ACC112 (cell line): ENCODE results near the gene HTR6.

Experiments
- H2AFZ ChIP-seq: fragments of 200-600 bp; sonication (generic); one replicate; pipeline ENCODE4 v1.6.0; 2017; ENCODE audit warnings: antibody characterized with exemption, low read length; ENCODE audit not compliant: unreplicated experiment
- H3K27ac ChIP-seq: fragments of 200-600 bp; sonication (generic); 2 replicates; pipeline ENCODE4 v1.5.1; 2014; ENCODE audit warnings: low read depth, mild to moderate bottlenecking, antibody characterized with exemption, low read length, moderate library complexity
- H3K27me3 ChIP-seq: fragments of 200-600 bp; sonication (generic); 2 replicates; pipeline ENCODE4 v1.6.1; 2014; ENCODE audit warnings: mild to moderate bottlenecking, antibody characterized with exemption, low read length, moderate library complexity, mixed read lengths; ENCODE audit not compliant: insufficient read depth
- H3K36me3 ChIP-seq: fragments of 200-600 bp; sonication (generic); 2 replicates; pipeline ENCODE4 v1.6.1; 2016; ENCODE audit warnings: mild to moderate bottlenecking, antibody characterized with exemption, low read length, moderate library complexity, mixed read lengths; ENCODE audit not compliant: insufficient read depth
- H3K4me1 ChIP-seq: fragments of 200-600 bp; sonication (generic); one replicate; pipeline ENCODE4 v1.6.1; 2016; ENCODE audit warnings: low read length, mixed read lengths; ENCODE audit not compliant: insufficient read depth, unreplicated experiment, control insufficient read depth
- H3K4me3 ChIP-seq: fragments of 200-600 bp; sonication (generic); 2 replicates; pipeline ENCODE4 v1.5.1; 2014; ENCODE audit warnings: mild to moderate bottlenecking, low read depth, low read length
- H3K79me2 ChIP-seq: fragments of 200-600 bp; sonication (generic); one replicate; pipeline ENCODE4 v1.6.0; 2016; ENCODE audit warnings: low read length; ENCODE audit not compliant: control insufficient read depth, unreplicated experiment, insufficient read depth

Gene HTR6

DNA sequence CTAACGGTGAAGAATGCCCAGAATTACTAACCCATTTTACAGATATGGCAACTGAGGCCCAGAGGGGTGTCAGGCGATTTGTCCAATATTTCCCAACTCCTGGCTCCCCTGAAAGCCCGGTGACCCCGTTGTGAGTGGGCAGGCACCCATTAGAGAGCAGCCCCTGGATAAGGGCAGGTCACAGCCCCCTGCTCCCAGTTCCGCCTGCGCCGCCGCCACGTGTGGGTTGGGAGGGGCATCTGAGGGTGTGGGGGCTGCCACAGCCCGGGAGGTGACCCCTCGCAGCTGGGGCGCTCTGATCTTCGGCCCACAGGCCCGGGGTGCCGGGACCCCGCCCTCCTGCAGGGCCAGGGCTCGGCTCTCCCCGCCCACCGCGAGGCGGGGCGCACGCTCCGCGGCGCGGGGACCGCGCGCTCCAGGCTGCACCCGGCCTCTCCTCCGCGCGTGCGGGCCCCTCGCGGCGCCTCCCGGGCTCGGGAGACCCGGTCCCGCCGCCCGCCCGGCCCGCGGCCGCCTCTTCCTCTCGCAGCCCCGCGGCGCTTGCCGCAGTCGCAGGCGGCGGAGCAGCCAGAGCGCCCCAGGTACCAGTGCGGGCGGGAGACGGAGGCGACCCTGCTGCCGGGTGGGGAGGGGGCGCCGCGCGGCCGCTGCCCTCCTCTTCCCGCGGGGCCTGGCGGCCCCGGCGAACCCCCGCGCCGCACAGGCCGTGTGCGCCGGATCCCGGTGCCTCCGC lies at the start of gene HTR6:
TSS of gene HTR6 (plus strand) at position 423 of the 733 bp plus-strand sequence. CDS start 879 bp downstream, outside the sequence.
- no peaks in the 10 kb centered on the region for H3K79me2 ChIP-seq
- peak within 1 kb of the TSS; percentile 52 for H2AFZ ChIP-seq
- no peaks in the 10 kb centered on the region for H3K36me3 ChIP-seq
- H3K4me1 ChIP-seq: no peaks in the 10 kb centered on the region
- peak within 1 kb of the TSS; percentile 48 for H3K4me3 ChIP-seq
- peaks cover 61% of the 10 kb centered on the region for H3K27me3 ChIP-seq
- no peak within 1 kb of the TSS for H3K27ac ChIP-seq

GRCh38 chr1:19615438-19615837 lies 49.2 kb upstream of the HTR6 start:
- peaks cover 67% of the 10 kb centered on the region for H3K79me2 ChIP-seq
- H3K27ac ChIP-seq: no peak overlapping the region
- H3K36me3 ChIP-seq: peaks cover 10% of the 10 kb centered on the region

DNA sequence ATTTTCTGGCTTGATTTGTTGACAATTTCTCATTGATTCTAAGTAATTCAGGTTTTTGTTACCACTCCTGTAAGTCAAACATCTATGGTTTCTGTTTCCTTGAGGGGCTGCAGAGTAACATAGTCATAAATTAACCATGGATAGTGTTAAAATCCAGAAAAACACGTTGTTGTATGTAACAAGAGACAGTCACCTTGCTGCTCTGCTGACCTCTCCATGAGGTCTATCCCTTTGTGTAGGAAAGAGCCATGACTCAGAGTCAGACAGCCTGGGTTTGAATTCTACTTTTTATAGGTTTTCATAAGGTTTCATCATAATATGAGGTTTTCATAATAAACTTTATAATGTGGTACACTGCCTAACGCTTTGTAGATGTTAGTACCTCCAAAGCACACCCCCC lies 48.2 kb upstream of the HTR6 start:
- H3K36me3 ChIP-seq: peaks cover 10% of the 10 kb centered on the region
- H3K79me2 ChIP-seq: peaks cover 64% of the 10 kb centered on the region
- peaks cover 39% of the 10 kb centered on the region for H3K4me1 ChIP-seq
- H3K27me3 ChIP-seq: no peaks in the 10 kb centered on the region
- no peak overlapping the region for H3K4me3 ChIP-seq
- peak overlapping the region; percentile 19 for H3K27ac ChIP-seq
- H2AFZ ChIP-seq: no peak overlapping the region

More at GRCh38 chr1:19615438-19615837, 49.2 kb upstream of the HTR6 start:
- no peaks in the 10 kb centered on the region for H3K27me3 ChIP-seq
- peaks cover 31% of the 10 kb centered on the region for H3K4me1 ChIP-seq
- H2AFZ ChIP-seq: no peak overlapping the region
- H3K4me3 ChIP-seq: no peak overlapping the region

GRCh38 chr1:19617376-19617775 lies 47.3 kb upstream of the HTR6 start:
- Histone ChIP-seq H3K4me1 (peaks cover 48% of the 10 kb centered on the region), H3K27ac (peak overlapping the region; percentile 12; the same call in 1 of the 2 replicates), H3K4me3 (no peak overlapping the region)

GRCh38 chr1:19618428-19618827 lies 46.2 kb upstream of the HTR6 start:
- Histone ChIP-seq H3K27ac (no peak overlapping the region), H3K36me3 (peaks cover 13% of the 10 kb centered on the region), H3K27me3 (no peaks in the 10 kb centered on the region), H3K4me1 (peaks cover 57% of the 10 kb centered on the region), H2AFZ (no peak overlapping the region), H3K79me2 (peaks cover 61% of the 10 kb centered on the region), H3K4me3 (no peak overlapping the region)

More at GRCh38 chr1:19617376-19617775, 47.3 kb upstream of the HTR6 start:
- H3K36me3 ChIP-seq: peaks cover 10% of the 10 kb centered on the region
- no peaks in the 10 kb centered on the region for H3K27me3 ChIP-seq
- H3K79me2 ChIP-seq: peaks cover 65% of the 10 kb centered on the region
- H2AFZ ChIP-seq: no peak overlapping the region

DNA sequence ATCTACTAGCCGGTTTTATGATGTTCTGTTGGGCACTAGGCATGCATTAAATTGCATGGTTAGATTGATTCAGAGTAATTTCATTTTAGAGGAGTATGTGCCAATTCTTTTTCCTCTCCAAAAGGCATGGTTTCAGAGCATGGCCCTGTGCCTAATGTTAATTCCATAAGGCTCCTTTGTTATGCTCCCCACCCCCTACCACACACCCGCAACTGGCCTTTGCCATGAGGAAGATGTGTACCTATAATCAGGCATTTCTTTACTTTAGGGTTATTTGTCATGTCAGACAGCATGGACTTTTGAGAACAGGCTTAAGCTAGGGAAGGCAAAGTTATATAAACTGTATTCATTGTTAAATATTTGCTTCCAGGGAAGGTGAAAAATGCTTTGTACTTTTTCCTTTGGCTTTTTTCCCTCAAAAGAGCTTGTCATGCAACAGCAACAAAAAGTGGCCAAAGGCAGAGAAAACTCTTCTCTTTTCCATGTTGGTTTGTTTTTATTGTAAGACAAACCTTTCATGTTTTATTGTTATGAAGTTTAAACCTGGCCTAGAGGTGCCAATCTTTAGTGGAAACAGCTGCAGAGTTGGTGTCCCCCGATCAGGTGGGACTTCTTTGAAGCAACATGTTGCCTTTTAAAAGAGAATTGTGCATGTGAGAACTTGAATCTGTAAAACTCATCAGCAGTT lies 44.8 kb upstream of the HTR6 start:
- Histone ChIP-seq H3K36me3 (peaks cover 24% of the 10 kb centered on the region), H3K4me1 (peaks cover 60% of the 10 kb centered on the region), H3K27me3 (no peaks in the 10 kb centered on the region), H3K27ac (peak overlapping the region; percentile 70; the same call in 1 of the 2 replicates), H3K79me2 (peaks cover 63% of the 10 kb centered on the region), H3K4me3 (no peak overlapping the region), H2AFZ (no peak overlapping the region)

- peak overlapping the region; percentile 17; the same call in 1 of the 2 replicates for H3K4me3 ChIP-seq
- no peaks in the 10 kb centered on the region for H3K27me3 ChIP-seq
- H3K79me2 ChIP-seq: peaks cover 56% of the 10 kb centered on the region
These were observed 43.9 kb upstream of the HTR6 start for GRCh38 chr1:19620786-19621185.

DNA sequence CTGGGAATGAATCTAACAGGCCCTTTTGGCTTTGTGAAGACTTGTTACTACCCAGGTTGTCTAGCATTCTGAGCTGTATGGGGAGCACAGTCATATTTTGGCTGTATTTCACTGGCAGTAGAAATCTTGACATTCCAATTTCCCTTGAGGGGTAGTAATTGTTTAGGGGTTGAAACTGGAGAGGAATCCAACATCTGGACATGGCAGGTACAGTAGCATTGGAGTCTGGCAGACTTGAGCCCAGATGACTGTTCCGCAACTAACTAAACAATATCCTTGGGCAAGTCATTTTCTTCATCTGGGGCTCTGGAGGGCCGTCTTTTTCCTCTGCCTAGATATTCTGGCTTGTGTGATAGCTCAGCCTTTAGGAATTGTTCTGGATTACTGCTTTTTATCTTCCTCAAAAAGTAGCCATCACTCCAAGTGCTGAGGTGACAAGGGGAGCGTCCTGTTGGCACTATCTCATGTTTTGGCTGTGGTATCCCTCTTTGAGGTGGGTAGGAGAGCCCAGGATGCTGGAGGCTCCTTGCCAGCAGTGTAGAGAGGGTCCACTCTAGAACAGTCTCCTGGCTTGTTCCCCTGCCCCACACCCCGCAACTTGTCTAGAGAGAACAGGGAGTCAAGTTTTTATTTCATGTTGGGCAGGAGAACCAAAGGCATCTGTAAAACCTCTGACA lies 43.3 kb upstream of the HTR6 start:
- Histone ChIP-seq H3K79me2 (peaks cover 52% of the 10 kb centered on the region), H3K4me1 (peaks cover 58% of the 10 kb centered on the region), H3K4me3 (peak overlapping the region; percentile 17; the same call in 1 of the 2 replicates), H2AFZ (no peak overlapping the region), H3K27me3 (no peaks in the 10 kb centered on the region), H3K27ac (peak overlapping the region; percentile 70), H3K36me3 (peaks cover 32% of the 10 kb centered on the region)

More at GRCh38 chr1:19620786-19621185, 43.9 kb upstream of the HTR6 start:
- Histone ChIP-seq H2AFZ (no peak overlapping the region), H3K4me1 (peaks cover 60% of the 10 kb centered on the region), H3K27ac (peak overlapping the region; percentile 70), H3K36me3 (peaks cover 28% of the 10 kb centered on the region)

- Histone ChIP-seq H3K27me3 (no peaks in the 10 kb centered on the region), H3K36me3 (peaks cover 37% of the 10 kb centered on the region), H3K27ac (peak overlapping the region; percentile 70), H3K4me3 (peak overlapping the region; percentile 36; the same call in 1 of the 2 replicates), H2AFZ (no peak overlapping the region), H3K4me1 (peaks cover 50% of the 10 kb centered on the region), H3K79me2 (peaks cover 44% of the 10 kb centered on the region)
These were observed 42.5 kb upstream of the HTR6 start for GRCh38 chr1:19622204-19622603.

DNA sequence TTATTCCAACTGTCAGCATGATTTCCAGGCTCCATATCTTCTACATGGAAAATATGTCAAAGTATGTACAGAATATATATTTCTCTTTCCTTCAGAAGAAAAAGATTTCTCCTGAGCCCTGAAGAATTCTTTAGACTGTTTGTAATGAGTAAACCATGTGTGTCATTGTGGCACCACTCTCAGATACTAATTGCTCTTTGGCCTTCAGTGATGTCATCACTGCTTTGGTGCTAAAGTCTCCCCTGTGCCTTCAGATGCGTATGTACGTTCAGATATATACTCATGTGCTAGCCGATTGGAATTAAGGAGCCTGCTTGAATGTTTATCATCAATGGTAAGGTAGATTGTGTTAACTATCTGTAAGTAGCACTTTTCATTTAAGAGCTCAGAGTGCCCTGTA lies 41.2 kb upstream of the HTR6 start:
- no peak overlapping the region for H3K4me3 ChIP-seq
- H3K27ac ChIP-seq: no peak overlapping the region
- peaks cover 46% of the 10 kb centered on the region for H3K4me1 ChIP-seq
- peaks cover 35% of the 10 kb centered on the region for H3K79me2 ChIP-seq
- peaks cover 29% of the 10 kb centered on the region for H3K36me3 ChIP-seq
- H3K27me3 ChIP-seq: no peaks in the 10 kb centered on the region
- H2AFZ ChIP-seq: no peak overlapping the region
